HG03045 (cell line): Measurements from ENCODE around the gene PRCC.
"Not testable (repeated sequence)": the region's sequence is repeated elsewhere in the genome, so short reads cannot be mapped to it uniquely, and the experiment has no call there.

Experiments
- ATAC-seq: cut with Tn5 transposase; IDR thresholded peaks from one replicate; pipeline ENCODE4 v1.9.1; 2021; ENCODE audit warnings: mild to moderate bottlenecking, moderate library complexity; ENCODE audit not compliant: unreplicated experiment

PRCC gene

DNA sequence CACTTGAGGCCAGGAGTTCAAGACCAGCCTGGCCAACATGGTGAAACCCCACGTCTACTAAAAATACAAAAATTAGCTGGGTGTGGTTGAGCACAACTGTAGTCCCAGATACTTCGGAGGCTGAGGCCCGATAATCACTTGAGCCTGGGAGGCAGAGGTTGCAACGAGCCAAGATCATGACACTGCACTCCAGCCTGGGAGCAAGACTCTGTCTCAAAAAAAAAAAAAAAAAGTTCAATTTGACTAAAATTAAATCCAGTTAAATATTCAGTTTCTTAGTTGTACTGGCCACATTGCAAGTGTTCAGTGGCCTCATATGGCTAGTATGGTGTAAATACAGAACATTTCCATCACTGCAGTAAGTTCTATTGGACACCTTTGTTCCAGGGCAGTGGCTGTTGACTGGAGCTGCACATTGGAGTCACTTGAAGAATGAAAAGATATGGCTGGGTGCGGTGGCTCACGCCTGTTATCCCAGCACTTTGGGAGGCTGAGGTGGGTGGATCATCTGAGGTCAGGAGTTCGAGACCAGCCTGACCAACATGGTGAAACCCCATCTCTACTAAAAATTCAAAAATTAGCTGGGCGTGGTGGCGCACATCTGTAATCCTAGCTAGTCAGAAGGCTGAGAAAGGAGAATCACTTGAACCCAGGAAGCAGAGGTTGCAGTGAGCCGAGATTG, 9.6 kb upstream of the PRCC start:
- ATAC-seq: not testable (repeated sequence)

DNA sequence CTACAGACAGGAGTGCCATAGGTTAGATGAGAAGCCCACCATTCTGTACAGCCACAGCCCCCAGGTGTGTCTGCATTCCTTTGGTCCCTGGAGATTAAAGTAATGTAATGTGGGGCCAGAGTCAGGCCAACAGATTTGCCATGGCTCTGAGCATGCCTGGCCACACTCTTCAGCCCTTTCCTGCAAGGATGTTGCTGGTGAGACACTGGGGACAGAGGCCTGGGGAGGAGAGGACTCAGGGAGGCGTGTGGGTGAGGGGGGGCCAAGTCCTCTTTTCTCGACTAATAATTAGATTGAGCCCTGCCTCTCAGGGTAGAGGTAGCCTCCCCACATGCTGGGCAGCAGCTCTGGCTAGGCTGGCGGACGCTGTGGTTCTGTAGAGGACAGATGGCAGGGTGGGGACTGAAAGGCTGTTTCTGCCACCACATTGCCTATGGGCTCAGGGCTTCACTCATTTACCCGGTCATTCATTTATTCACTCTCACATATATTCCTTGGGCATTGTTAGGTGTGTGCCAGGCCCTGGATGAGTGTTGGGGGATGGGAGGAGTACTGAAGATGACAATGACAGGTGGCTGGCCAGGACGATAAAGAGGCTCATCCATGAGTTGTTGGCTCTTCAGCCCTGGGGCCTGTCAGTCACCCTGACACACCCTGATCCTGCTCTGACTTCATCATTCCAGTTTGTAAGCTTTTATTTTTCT, 7.1 kb upstream of the PRCC start:
- no peak for ATAC-seq

DNA sequence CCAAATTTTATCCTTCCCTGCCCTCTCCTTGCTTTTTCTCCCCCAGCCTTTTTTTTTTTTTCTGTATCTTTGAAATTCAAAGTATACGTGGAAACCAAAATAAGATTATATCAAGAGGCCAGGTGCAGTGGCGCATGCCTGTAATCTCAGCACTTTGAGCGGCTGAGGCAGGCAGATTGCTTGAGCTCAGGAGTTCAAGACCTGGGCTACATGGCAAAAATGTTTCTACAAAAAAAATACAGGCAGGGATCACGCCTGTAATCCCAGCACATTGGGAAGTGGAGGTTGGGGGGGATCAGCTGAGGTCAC, 6.6 kb upstream of the PRCC start:
- ATAC-seq: no peak

DNA sequence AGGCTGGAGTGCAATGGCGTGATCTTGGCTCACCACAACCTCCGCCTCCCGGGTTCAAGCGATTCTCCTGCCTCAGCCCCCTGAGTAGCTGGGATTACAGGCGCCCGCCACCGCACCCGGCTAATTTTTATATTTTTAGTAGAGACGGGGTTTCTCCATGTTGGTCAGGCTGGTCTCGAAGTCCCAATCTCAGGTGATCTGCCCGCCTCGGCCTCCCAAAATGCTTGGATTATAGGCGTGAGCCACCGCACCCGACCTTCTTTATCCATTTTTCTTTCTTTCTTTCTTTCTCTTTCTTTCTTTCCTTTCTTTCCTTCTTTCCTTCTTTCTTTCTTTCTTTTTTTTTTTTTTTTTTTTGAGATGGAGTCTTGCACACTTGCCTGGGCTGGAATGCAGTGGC, 2.2 kb upstream of the PRCC start:
- ATAC-seq: not testable (repeated sequence)

DNA sequence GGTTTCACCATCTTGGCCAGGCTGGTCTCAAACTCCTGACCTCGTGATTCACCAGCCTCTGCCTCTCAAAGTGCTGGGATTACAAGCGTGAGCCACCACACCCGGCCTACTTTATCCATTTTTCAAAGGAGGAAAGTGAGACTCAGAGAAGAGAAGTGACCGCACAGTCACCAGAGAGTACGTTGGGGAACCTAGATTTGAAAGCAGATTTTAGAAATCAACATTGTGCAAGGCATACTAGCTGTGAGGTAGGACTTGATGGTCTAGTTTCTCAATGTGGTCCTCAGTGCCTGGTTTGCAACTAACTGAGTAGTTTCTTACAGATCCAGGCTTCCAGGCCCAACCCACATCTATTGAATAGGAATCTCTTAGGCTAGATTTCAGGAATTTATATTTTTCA, 1.7 kb upstream of the PRCC start:
- ATAC-seq: no peak

DNA sequence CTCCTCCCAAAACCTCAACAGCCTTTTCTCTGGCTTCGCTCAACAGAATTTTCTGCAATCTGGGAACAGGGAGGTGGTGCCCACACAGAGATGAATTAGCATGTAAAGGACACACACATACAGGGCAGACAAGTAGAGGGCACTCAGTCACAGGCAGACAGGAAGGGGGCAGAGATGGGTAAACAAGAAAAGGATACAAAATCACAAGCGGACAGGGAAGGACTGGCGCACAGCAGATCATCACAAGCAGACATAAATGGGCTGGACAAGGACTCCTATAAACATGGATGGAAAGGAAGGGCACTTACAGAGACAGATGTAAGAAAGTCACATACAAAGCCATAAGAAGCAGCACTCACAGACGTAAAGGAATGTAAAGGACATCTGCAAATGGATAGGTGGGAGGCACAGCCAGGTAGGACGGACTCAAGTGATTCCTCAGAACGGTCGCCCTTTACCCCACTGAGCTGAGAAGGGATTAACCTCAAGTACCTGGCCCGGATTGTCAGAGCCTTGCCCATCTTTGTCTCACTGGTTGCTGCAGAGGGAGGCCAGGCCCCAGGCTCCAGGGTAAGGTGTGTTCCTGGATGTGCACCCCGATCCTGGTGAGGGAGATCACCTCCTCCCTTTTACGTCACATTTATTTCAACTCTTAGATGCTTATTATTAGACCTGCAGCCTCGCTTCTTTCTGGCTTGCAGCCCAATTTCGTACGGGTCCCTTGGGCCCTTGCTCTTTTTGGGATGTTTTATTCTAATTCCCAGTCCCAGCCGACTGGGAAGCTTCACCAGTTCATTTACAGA, 836 bp upstream of the PRCC start:
- ATAC-seq: peak; percentile 8

DNA sequence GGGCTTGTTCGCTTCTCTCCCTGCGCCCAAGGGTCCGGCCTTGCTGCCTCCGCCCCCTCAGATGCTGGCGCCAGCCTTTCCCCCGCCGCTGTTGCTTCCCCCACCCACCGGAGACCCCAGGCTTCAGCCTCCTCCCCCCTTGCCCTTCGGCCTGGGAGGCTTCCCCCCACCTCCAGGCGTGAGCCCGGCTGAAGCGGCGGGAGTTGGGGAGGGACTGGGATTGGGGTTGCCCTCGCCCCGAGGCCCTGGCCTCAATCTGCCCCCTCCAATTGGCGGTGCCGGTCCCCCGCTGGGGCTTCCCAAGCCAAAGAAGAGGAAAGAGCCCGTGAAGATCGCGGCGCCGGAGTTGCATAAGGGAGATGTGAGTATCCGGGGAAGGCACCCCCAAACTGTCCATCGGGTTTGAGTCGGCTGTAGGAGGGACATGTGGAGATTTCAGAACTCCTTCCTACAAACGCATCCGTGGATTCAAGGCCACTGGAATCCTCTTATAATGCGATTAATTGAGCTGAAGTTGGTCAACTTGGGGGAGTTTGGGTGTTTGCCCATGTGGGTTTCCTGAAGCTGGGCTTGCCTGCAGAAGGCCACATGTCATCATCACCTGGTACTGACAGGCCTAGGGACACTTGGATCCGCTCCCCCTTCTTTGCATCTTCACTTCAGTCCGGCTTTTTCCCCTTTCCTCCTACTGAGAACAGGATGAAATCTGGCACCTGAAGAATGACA, 707 bp downstream of the PRCC start:
- ATAC-seq: peak; percentile 8

DNA sequence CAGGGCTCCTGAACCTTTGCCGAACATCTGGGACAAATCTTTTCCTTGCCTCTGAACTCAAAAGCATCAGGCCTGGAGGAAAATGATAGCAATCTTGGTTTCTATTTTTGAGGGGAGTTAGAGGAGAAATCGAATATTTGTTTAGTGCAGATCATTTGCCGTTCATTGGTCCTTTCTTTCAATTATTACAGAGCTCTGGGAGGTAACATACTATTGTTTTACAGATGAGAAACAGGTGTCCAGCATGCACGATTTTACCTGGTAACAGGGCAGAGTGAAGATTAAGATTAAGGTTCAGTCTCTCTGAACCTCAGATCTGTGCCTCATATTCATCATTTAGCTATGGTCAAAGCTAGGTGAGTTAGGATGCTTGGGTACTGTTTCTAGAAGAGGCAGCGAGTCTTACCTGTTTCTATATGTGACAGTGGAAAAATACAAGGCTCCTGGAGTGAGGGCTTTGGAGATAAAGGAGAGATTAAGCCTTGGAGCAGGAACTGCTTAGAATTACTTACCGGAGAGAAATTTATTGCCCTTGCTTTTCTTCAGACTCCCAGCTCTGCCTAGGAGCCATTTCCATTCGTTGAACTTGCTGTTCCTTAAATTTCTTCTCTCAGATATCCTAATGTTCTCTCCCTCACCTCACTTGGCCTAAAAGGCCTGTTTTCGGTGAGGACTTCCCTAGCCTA, 1.4 kb downstream of the PRCC start:
- ATAC-seq: no peak

DNA sequence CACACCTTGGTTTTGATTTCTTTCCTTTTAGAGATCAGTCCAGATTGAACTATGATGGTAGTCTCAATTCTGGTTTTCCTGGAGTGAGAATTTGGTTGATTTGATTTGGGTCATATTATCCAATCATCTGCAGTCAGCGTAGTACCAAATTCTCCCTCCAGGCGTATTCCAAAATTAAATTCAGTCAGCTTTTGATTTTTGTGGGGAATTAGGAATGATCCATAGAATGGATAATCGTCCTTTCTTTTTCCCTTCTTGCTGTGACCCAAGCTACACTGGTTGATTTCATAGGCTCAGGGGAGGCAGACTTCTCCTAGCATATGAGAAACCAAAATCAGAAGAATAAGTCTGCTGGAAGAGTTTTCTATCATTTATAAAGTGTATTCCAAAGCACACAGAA, 4.9 kb downstream of the PRCC start:
- no peak for ATAC-seq

DNA sequence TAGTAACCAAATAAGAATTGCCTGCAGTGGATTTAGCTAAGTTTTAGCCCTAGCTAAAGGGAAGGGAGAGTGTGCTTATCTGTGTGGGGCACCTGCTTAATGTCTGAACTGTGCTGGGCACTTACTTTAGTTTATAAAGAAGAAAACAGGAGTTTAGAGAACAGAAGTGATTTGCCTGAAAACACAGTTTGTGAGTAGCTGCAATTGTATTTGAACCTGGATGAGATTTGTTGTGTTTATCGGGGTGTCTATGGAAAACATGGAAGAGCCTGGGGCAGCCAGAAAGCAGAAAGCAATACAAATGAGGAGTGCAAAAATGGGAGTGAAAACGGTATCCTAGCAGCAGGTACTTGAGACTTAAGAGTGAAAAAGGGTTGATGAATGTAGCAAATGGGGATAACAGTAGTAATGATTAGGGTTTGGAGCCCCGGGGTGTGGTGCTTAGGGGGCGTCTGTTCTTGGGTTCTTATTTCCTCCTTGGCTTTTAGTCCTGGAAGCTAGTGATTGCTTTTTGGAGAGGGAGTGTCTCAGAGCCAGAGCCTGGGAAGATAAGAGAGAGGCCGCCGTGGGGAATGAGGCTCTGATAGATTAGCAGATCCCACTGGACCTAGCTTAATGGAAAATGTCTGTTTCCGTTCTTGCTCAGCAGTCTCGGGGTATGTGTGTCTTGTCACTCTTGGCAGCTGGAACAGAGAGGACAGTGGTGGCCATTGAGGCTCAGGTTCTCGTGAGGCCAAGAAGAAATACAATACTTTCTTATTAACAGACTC, 5.6 kb downstream of the PRCC start:
- ATAC-seq: no peak

DNA sequence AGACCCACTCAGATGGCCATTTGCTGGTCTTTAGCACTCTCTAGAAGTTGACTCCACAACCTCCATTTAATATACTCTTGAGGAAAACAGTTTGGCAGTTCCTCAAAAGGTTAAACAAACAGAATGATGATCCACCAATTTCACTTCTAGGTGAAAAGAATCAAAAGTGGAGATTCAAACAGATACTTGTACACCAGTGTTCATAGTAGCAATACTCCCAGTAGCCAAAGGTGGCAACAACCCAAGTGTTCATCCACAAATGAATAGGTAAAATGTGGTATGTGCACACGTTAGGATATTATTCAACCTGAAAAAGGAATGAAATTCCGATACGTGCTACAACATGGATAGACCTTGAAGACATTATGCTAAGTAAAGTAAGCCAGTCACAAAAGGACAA, 6.3 kb downstream of the PRCC start:
- no peak for ATAC-seq

DNA sequence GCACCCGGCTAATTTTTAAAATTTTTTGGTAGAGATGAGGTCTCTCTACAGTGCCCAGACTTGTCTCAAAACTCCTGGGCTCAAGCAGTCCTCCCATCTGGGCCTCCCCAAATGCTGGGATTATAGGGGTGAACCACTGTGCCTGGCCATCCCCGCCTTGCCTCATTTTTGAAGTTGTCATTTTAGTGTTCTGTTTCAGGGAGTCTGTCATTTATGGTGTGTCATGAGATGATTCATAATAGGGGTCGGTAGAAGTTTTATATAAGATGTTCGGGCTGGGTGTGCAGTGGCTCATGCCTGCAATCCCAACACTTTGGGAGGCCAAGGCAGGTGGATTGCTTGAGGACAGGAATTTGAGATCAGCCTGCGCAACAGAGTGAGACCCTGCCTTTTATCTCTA, 8.5 kb downstream of the PRCC start:
- ATAC-seq: no peak

DNA sequence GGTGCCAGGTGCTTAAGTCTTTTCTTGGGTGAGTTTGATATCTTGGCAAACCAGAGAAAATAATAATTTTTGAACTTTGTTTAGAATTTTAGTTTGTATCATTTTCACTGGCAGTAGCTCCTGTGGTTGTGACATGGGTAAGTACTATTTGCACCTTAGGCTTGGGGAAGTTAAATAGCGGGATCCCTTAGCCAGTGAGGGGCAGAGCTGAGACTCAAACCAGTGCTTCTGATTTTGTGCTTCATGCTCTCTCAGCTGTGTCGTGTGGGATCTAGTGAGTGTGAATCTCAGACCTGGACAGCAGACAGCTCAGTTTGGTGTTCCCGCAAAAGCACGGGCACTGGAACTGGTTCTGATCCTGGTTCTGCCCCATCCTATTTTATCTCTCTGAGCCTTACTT, 9.6 kb downstream of the PRCC start:
- ATAC-seq: no peak

DNA sequence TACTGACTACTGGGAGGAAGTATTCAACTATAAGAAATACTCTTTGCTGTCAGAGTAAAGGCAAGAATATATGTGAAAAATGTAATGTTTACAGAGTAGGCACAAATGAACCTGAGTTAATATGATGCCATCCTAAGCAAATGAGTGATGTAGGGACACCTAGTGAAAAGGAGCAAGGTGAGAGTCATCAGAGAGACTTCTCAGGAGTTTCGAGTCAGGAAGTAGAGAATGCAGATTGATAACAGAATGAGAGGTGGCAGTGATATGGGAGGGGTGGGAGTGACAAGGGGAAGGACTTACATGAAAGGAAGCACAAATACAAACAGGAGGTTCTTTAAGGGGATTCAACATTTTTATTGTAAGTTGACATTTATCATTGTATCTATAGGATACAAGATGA, 10.2 kb downstream of the PRCC start:
- ATAC-seq: no peak

DNA sequence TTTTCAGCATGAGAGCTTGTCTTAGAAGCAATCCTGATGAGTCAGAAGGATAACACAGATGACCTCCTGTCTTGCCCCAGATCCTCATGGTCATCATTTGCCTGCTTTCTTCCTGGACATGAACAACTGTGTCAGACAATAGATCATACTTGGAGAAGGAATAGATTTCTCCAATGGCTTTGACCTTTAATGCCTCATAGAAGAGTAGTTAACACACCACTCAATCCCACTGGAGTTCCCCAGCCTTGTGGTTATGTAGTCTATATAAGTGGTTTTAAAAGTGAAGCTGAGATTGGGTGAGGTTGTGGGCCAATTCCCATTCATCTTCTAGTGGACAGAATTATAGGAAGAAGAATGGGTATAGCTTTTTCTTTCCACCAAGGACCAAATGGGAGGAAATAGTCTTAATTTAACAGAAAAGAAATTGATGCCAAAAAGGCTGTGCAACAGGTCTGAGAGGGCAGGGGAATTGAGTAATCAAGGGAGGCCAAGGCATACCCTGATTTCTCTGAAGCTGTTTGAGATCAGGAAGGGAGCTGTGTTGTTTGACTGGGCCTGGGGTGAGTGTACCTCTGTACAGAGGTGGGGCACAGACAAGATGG, 14.4 kb downstream of the PRCC start:
- no peak for ATAC-seq

DNA sequence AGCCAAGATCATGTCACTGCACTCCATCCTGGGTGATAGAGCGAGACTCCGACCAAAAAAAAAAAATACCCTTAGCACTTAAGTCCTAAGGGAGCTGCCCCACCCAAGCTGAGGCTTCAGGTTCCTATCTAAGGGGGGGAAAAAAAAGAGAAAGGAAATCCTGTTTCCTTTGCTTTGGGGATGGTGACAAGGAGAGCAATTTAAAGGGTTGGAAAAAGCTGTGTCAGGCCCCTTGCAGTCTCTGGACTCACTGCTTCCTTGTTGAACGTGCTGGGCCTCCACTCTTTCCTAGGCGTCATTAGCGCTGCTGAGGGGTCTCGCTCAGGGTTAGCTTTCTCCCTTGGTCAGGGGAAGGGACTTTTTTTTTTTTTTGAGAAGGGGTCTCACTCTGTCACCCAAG, 18.1 kb downstream of the PRCC start:
- no peak for ATAC-seq

DNA sequence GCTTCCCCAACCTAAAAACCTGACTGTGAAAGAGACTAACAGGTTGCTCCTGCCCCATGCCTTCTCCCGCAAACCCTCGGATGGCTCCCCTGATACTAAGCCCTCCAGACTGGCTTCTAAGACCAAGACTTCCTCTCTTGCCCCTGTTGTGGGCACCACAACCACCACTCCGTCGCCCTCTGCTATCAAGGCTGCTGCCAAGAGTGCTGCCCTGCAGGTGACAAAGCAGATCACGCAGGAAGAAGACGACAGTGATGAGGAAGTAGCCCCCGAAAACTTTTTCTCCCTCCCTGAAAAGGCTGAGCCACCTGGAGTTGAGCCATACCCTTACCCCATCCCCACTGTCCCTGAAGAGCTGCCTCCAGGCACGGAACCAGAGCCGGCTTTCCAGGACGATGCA, 19.3 kb downstream of the PRCC start:
- ATAC-seq: no peak

DNA sequence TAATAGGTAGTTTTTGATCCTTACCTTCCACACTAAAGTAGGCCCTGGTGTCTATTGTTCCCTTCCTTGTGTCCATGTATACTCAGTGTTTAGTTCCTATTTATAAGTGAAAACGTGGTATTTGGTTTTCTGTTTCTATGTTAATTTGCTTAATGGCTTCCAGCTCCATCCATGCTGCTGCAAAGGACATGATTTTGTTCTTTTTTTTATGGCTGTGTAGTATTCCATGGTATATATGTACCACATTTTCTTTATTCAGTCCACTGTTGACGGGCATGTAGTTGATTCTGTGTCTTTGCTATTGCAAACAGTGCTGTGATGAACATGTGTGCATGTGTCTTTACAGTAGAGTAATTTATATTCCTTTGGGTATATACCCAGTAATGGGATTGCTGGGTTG, 20.8 kb downstream of the PRCC start:
- ATAC-seq: no peak

DNA sequence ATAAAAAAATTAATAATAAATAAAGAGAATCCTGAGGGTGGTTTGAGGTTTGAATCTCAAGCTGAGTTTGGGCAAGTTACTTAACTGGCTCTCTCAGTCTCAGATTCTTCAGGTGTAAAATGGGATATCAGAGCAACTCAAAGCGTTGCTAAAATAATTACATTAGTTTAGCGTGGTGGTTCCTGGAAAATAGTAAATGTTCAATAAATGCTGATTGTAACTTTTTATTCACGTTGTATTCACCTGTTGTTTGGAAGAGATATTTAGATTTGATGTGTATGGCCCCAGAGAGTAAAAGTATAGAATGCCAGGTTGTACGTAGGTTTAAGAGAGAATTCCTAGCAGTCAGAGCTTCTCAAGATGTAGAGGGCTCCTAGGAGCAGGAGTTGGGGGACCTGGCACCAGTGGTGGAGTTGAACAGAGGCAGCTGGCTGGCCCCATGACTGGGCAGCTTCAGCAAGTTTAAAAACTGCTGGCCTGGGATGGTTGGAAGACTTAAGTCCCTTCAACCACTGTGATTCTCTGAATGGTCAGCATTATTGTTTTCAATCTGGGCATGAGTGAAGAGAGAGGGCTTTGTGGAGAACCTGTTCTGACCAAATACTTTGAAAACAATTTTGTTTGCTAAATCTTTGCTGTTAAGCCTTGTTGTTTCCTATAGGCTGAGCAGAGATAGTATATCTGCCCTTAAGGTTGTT, 22.4 kb downstream of the PRCC start:
- ATAC-seq: no peak
